ENCODE data around the gene PERM1.

PERM1 gene

DNA sequence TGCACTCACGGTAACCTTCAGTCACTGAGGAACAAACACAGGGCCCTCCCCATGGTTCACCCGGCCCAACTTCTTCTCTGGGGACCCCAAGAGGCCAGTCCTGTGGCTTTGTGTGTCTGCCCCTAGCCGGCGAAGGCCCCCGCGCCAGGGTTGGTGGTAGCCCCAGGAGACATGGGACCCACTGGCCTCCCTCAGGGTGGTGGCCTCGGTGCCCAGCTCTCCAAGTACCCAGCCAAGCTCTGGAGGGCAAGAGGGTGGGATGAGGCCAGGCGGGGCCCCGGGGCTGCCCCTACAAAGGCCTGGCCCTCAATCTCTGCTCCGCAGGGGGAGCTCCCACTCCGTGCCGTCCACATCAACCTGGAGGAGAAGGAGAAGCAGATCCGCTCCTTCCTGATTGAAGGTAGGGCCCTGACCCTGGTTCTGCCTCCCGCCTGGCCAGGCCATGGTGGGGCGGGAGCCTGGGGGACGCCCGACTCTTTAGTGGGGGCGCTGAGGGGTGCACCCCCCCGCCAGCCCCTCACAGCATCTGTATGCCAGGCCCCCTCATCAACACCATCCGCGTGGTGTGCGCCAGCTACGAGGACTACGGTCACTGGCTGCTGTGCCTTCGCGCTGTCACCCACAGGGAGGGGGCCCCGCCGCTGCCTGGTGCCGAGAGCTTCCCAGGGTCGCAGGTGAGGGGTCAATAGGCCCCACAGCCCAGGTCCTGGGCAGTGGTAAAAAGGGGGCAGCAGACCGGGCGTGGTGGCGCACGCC is 10.0 kb downstream of the PERM1 start:
- TF ChIP-seq, protein P1, sequence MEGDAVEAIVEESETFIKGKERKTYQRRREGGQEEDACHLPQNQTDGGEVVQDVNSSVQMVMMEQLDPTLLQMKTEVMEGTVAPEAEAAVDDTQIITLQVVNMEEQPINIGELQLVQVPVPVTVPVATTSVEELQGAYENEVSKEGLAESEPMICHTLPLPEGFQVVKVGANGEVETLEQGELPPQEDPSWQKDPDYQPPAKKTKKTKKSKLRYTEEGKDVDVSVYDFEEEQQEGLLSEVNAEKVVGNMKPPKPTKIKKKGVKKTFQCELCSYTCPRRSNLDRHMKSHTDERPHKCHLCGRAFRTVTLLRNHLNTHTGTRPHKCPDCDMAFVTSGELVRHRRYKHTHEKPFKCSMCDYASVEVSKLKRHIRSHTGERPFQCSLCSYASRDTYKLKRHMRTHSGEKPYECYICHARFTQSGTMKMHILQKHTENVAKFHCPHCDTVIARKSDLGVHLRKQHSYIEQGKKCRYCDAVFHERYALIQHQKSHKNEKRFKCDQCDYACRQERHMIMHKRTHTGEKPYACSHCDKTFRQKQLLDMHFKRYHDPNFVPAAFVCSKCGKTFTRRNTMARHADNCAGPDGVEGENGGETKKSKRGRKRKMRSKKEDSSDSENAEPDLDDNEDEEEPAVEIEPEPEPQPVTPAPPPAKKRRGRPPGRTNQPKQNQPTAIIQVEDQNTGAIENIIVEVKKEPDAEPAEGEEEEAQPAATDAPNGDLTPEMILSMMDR (IDR thresholded peaks at IDR 0.05; ENCODE audit: extremely low read depth, missing control alignments), result no peak
- no peak for DNase-seq (ENCODE audit: low spot score)

DNA sequence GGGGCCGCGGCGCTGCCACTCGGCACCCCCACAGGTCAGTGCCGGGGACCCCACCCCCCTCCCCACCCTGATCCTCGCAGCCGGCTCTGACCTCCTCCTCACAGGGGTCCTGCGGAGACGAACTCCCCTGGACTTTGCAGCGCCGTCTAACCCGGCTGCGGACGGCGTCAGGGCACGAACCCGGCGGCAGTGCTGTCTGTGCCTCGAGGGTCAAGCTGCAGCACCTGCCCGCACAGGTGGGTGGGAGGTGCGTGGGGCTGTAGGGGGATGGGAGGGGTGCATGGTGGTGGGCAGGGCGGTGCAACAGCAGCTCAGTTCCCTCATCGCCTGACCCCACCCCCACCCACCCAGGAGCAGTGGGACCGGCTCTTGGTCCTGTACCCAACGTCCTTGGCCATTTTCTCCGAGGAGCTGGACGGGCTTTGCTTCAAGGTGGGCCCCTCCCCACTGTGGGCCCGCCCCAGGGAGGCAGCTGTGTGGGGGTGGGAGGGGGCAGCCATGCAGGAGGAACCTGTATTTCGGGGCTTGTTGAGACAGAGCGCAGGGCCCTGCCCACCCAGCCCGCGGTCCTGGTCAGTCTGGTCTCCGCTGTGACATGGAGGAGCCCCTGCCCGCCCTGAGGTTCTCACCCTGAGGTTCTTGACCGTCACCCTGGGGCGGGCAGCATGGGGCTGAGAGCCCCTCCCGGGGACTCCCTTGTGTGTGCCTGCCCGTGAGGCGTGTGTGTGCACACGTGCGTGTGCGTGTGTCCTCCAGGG is 10.7 kb downstream of the PERM1 start:
- TF ChIP-seq, protein P1 (IDR thresholded peaks at IDR 0.05; ENCODE audit: extremely low read depth, missing control alignments), result no peak

DNA sequence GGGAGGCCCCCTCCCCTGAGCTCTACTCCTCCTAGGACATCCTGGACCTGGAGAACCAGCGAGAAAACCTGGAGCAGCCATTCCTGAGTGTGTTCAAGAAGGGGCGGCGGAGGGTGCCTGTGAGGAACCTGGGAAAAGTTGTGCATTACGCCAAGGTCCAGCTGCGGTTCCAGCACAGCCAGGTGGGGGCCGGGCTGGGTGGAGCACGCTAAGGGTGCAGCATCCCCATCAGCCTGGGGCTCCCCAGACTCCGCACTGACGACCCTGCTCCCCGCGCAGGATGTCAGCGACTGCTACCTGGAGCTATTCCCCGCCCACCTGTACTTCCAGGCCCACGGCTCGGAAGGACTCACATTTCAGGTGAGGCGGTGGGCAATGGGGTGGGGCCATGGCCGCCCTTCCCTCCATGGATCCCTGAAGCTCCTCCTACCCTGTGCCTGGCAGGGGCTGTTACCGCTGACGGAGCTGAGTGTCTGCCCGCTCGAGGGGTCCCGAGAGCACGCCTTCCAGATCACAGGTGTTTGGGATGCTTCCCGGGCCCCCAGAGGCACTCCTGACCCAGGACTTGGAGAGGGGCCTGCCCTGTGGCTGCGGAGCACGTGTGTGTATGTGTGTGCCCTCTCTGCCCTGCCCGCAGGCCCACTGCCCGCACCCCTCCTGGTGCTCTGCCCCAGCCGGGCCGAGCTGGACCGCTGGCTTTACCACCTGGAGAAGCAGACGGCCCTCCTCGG is 11.5 kb downstream of the PERM1 start:
- TF ChIP-seq, protein P1 (IDR thresholded peaks at IDR 0.05; ENCODE audit: extremely low read depth, missing control alignments), result no peak
- DNase-seq (ENCODE audit: low spot score), result no peak

More for the DNA sequence above, 10.7 kb downstream of the PERM1 start:
- DNase-seq (ENCODE audit: low spot score), result no peak

DNA sequence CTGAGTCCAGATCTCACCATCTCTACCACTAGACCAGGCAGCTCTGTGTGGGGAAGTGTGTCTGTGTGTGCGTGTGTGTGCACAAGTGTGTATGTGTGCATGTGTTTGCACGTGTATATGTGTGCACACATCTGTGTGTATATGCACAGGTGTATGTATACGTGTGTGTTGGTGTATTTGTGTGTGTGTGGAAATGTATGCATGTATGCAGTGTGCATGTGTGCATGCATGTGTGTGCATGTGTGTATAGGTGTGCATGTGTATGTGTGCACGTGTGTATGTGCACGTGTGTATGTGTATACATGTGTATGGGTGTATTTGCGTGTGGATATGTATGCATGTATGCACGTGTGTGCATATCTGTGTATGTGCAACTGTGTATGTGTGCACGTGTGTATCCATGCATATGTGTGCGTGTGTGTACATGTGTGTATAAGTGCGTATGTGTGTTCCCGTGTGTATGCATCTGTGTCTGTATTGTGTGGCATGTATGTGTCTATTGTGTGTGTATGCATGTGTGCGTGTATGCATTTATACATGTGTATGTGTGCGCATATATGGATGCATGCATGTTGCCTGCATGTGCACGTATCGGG is 12.5 kb downstream of the PERM1 start:
- TF ChIP-seq, protein P1 (IDR thresholded peaks at IDR 0.05; ENCODE audit: extremely low read depth, missing control alignments), result no peak

DNA sequence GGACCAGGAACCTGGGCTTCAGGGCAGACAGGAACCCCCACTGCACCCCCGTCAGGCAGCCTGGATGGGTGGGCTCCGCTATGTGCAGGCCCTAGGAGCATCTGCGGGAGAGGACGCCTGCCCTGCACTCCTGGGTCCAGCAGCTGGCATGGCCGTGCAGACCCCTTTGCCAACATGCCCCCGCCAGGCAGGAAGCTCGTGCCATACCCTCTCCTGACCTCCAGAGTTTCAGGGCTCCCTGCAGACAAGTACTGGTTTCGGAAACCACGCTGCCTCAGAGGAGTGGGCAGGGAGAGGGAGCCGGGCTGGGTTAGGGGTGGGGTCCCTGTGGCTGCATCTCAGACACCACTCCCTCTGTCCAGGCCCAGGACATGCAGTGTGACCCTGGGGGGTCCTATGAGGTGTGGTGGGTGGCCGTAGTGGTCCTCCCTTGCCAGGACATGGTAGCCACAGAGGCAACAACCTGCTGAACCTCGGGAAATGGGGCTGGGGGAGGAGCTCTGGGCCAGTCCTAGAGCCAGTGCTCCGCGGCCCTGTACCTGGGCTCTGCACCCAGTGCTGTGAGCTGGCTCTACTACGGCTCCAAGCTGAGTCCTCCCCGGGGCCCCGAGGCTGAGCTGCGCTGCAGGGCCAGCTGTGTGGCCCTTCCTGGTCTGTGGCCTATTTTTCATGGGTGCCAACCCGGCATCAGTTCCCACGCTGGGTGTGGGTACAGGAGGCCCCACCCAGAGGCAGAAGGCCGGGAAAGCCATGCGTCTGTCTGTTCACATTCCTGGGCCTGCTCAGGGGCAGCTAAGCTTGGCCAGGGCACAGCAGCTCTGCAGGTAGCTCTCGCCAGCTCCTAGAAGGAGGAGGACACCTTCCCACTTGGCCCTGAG is 14.2 kb downstream of the PERM1 start:
- TF ChIP-seq, protein P1 (IDR thresholded peaks at IDR 0.05; ENCODE audit: extremely low read depth, missing control alignments), result no peak

More for the DNA sequence above, 12.5 kb downstream of the PERM1 start:
- DNase-seq (ENCODE audit: low spot score), result no peak

DNA sequence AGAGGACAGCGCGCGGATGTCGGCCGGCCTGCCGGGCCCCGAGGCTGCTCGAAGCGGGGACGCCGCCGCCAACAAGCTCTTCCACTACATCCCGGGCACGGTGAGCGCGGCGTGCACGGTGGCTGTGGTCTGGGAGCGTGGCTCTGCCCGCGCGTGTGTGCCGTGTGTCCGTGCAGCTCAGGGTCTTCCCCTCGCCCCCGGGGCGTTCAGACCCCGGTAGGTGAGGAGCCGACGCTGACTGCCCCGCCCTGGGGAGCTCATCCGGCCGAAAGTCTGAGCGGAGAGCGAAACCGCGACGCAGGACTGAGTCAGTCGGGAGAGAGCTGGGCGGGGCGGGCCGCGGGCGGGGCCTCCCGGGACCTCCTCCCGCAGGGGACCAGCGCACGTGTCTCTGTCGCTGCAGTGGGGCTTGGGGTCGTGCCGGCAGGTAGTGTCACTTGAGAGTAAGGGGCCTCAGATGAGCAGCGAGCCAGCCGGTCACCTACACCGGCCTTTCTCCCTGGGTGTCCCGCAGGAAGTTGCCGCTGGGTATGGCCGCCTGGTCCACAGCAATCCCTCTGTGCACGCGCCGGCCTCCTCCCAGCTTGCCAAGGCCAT is 15.1 kb downstream of the PERM1 start:
- DNase-seq (ENCODE audit: low spot score), result peak; percentile 94
- TF ChIP-seq, protein P1 (IDR thresholded peaks at IDR 0.05; ENCODE audit: extremely low read depth, missing control alignments), result no peak

More for the DNA sequence above, 14.2 kb downstream of the PERM1 start:
- no peak for DNase-seq (ENCODE audit: low spot score)
